GM23338 (cell line): ENCODE measurements around the gene SOS2. TPM values are rescaled to one million over a fixed set of nuclear protein-coding genes. Genes with fewer than 3 reads are reported as not detected.

Experiments used
- ATAC-seq: fragments of 200-7000 bp; cut with Tn5 transposase; 3 replicates; pipeline ENCODE4 v1.9.1; 2020
- DNase-seq: peaks from one replicate; pipeline ENCODE4 v3.0.0-alpha.2; 2015; ENCODE audit warnings: low spot score
- H2AFZ ChIP-seq: fragments of 200-600 bp; sonication (generic); 2 replicates; pipeline ENCODE4 v1.8.0; 2016; ENCODE audit warnings: antibody characterized with exemption, mild to moderate bottlenecking, moderate library complexity
- H3F3A ChIP-seq: fragments of 200-600 bp; sonication (generic); replicated peaks from 2 replicates; pipeline ENCODE4 v1.8.0; 2017; ENCODE audit warnings: antibody characterized with exemption, mixed run types, low read depth
- H3K27ac ChIP-seq: fragments of 200-600 bp; sonication (generic); 2 replicates; pipeline ENCODE4 v1.6.1; 2016; ENCODE audit warnings: low read depth
- H3K27me3 ChIP-seq: fragments of 200-600 bp; sonication (generic); 2 replicates; pipeline ENCODE4 v1.8.0; 2016; ENCODE audit warnings: mild to moderate bottlenecking, mixed run types, moderate library complexity; ENCODE audit not compliant: insufficient read depth
- H3K36me3 ChIP-seq: fragments of 200-600 bp; sonication (generic); 2 replicates; pipeline ENCODE4 v1.8.0; 2016; ENCODE audit warnings: mild to moderate bottlenecking; ENCODE audit not compliant: insufficient read depth
- H3K4me1 ChIP-seq: fragments of 200-600 bp; sonication (generic); 2 replicates; pipeline ENCODE4 v1.8.0; 2016; ENCODE audit warnings: mild to moderate bottlenecking, moderate library complexity; ENCODE audit not compliant: insufficient read depth
- H3K4me2 ChIP-seq: fragments of 200-600 bp; sonication (generic); 2 replicates; pipeline ENCODE4 v1.7.1; 2017; ENCODE audit warnings: mixed run types
- H3K4me3 ChIP-seq: fragments of 200-600 bp; sonication (generic); 2 replicates; pipeline ENCODE4 v1.6.1; 2016; ENCODE audit warnings: mixed run types
- H3K79me2 ChIP-seq: fragments of 200-600 bp; sonication (generic); replicated peaks from 2 replicates; pipeline ENCODE4 v1.8.0; 2017; ENCODE audit warnings: mild to moderate bottlenecking; ENCODE audit not compliant: insufficient read depth
- H3K9me2 ChIP-seq: fragments of 200-600 bp; sonication (generic); 2 replicates; pipeline ENCODE4 v1.8.0; 2017; ENCODE audit not compliant: insufficient read depth
- H4K20me1 ChIP-seq: fragments of 200-600 bp; sonication (generic); replicated peaks from 2 replicates; pipeline ENCODE4 v1.8.0; 2017; ENCODE audit warnings: mild to moderate bottlenecking; ENCODE audit not compliant: insufficient read depth
- H3K27ac Mint-ChIP-seq: 2 replicates; pipeline ENCODE4 v1.8.0; 2020; ENCODE audit warnings: inconsistent platforms, mild to moderate bottlenecking, moderate library complexity, mixed read lengths
- H3K27me3 Mint-ChIP-seq: 3 replicates; pipeline ENCODE4 v1.8.0; 2022; ENCODE audit warnings: low read depth, mild to moderate bottlenecking, moderate library complexity, mixed read lengths, inconsistent platforms; ENCODE audit not compliant: insufficient read depth, poor library complexity
- H3K36me3 Mint-ChIP-seq: 3 replicates; pipeline ENCODE4 v1.8.0; 2021; ENCODE audit warnings: low read depth, mild to moderate bottlenecking, inconsistent platforms, moderate library complexity, mixed read lengths
- H3K4me1 Mint-ChIP-seq: 3 replicates; pipeline ENCODE4 v1.8.0; 2020; ENCODE audit warnings: mild to moderate bottlenecking, inconsistent platforms, mixed read lengths
- H3K4me3 Mint-ChIP-seq: 3 replicates; pipeline ENCODE4 v1.8.0; 2021; ENCODE audit warnings: moderate library complexity, mild to moderate bottlenecking, inconsistent platforms, mixed read lengths
- H3K9me3 Mint-ChIP-seq: 3 replicates; pipeline ENCODE4 v1.8.0; 2020; ENCODE audit warnings: moderate library complexity, mild to moderate bottlenecking, inconsistent platforms, mixed read lengths
- CREB1 ChIP-seq: fragments of 250-450 bp; sonication (Bioruptor Pico); IDR thresholded peaks from 2 replicates; pipeline ENCODE4 v1.5.0; 2020; ENCODE audit warnings: low read depth, mild to moderate bottlenecking, moderate library complexity
- CTCF ChIP-seq, 2 experiments: fragments of 200-600 bp in 1 of 2; sonication (generic) in 1 of 2; conservative IDR thresholded peaks; 2 replicates each; pipeline versions ENCODE4 v1.5.1 to v1.6.1; 2016 to 2017; ENCODE audit warnings: antibody characterized with exemption in 2 of 2, low read depth in 2 of 2, mild to moderate bottlenecking in 2 of 2, moderate library complexity in 1 of 2
- ETS1 ChIP-seq: IDR thresholded peaks from 2 replicates; pipeline ENCODE4 v1.6.1; 2016; ENCODE audit warnings: antibody characterized with exemption
- EZH2 ChIP-seq: fragments of 200-600 bp; sonication (generic); IDR thresholded peaks from one replicate; pipeline ENCODE4 v1.8.0; 2017; ENCODE audit warnings: antibody characterized with exemption, mild to moderate bottlenecking, low read depth; ENCODE audit not compliant: unreplicated experiment
- EZH2phosphoT487 ChIP-seq: fragments of 200-600 bp; sonication (generic); IDR thresholded peaks from one replicate; pipeline ENCODE4 v1.8.1; 2018; ENCODE audit warnings: antibody characterized with exemption; ENCODE audit not compliant: unreplicated experiment
- JUNB ChIP-seq: IDR thresholded peaks from one replicate; pipeline ENCODE4 v1.6.1; 2016; ENCODE audit warnings: antibody characterized with exemption; ENCODE audit not compliant: unreplicated experiment
- NANOG ChIP-seq: IDR thresholded peaks from 2 replicates; pipeline ENCODE4 v1.6.1; 2016; ENCODE audit warnings: antibody characterized with exemption, borderline replicate concordance
- POLR2AphosphoS5 ChIP-seq: IDR thresholded peaks from 2 replicates; pipeline ENCODE4 v1.6.1; 2016; ENCODE audit warnings: antibody characterized with exemption, low read depth
- REST ChIP-seq: IDR thresholded peaks from one replicate; pipeline ENCODE4 v1.6.1; 2018; ENCODE audit warnings: antibody characterized with exemption; ENCODE audit not compliant: unreplicated experiment
- STAT1 ChIP-seq: IDR thresholded peaks from one replicate; pipeline ENCODE4 v1.6.1; 2016; ENCODE audit warnings: antibody characterized with exemption; ENCODE audit not compliant: unreplicated experiment
- ZNF114 ChIP-seq: fragments of 250-450 bp; sonication (Bioruptor Pico); IDR thresholded peaks from 2 replicates; pipeline ENCODE4 v1.5.0; 2020; ENCODE audit warnings: mild to moderate bottlenecking, moderate library complexity
- ZNF331 ChIP-seq: fragments of 250-450 bp; sonication (Bioruptor Pico); IDR thresholded peaks from 2 replicates; pipeline ENCODE4 v1.5.0; 2020; ENCODE audit warnings: low read depth, mild to moderate bottlenecking, moderate library complexity
- polyA plus RNA-seq: library from polyadenylated mRNA; unstranded; fragments of >200 nt; fragmentation: Nextera tagmentation; extraction: Ambion mirVana; gene quantifications from 2 replicates; pipeline ENCODE4 v1.2.1, GENCODE V29; 2016
- total RNA-seq: library from RNA; depleted of rRNA; stranded (reverse); fragments of >200 nt; shearing (Covaris generic); gene quantifications from 2 replicates; pipeline ENCODE4 v1.2.3, GENCODE V29; 2014

Gene SOS2
- total and polyA plus RNA-seq, 2 experiments from 2014 or later: 3.5 to 11.4 TPM

- TF ChIP-seq ETS1: no peak
- TF ChIP-seq ZNF114: no peak
- no peak for TF ChIP-seq ZNF331 (CRISPR knock-in tag)
- no peak for TF ChIP-seq REST
- TF ChIP-seq EZH2phosphoT487: no peak
- TF ChIP-seq NANOG: no peak
- no peak for TF ChIP-seq JUNB
- no peak for TF ChIP-seq POLR2AphosphoS5
- TF ChIP-seq CTCF (conservative IDR thresholded peaks at IDR 0.05; ENCODE audit: low read depth in 2 of 2): no peak
- TF ChIP-seq EZH2: no peak
- no peak for TF ChIP-seq CREB1
- no peak for TF ChIP-seq STAT1
Observed at GRCh38 chr14:50247245-50247644, 15.9 kb upstream of the SOS2 start (continued).

- H3K4me1 Mint-ChIP-seq: no peaks in the 10 kb centered on the region
- H3F3A ChIP-seq: no peaks in the 10 kb centered on the region
- peaks cover 3% of the 10 kb centered on the region for H3K27me3 Mint-ChIP-seq
- no peak overlapping the region for H3K27ac Mint-ChIP-seq
- no peak overlapping the region for H3K4me3 ChIP-seq
- H4K20me1 ChIP-seq: no peaks in the 10 kb centered on the region
- no peaks in the 10 kb centered on the region for H3K79me2 ChIP-seq
- 0 out of 2 replicates have a peak, but pooled peaks cover 5% of the 10 kb centered on the region for H3K36me3 ChIP-seq
- no peak overlapping the region for H3K27ac ChIP-seq
- H3K36me3 Mint-ChIP-seq: peaks cover 8% of the 10 kb centered on the region; the same call in 2 of the 3 replicates
- ATAC-seq (no peak), DNase-seq (no peak)
- no peak overlapping the region for H3K4me3 Mint-ChIP-seq
- H3K9me2 ChIP-seq: no peaks in the 10 kb centered on the region
- H3K9me3 Mint-ChIP-seq: no peaks in the 10 kb centered on the region
- no peak overlapping the region for H3K4me2 ChIP-seq
- H3K27me3 ChIP-seq: no peaks in the 10 kb centered on the region
- no peak overlapping the region for H2AFZ ChIP-seq
- H3K4me1 ChIP-seq: no peaks in the 10 kb centered on the region
- no peak for TF ChIP-seq CREB1
- TF ChIP-seq NANOG: no peak
- no peak for TF ChIP-seq ZNF331 (CRISPR knock-in tag)
- TF ChIP-seq ETS1: no peak
- TF ChIP-seq EZH2: no peak
- no peak for TF ChIP-seq EZH2phosphoT487
- TF ChIP-seq ZNF114: no peak
- no peak for TF ChIP-seq JUNB
Observed at GRCh38 chr14:50242566-50243310, 11.4 kb upstream of the SOS2 start.
